GM12873 (cell line): ENCODE measurements around the gene FREM3.

Experiments
- TF ChIP-seq, protein P1 (sequence below): IDR thresholded peaks from 2 replicates; pipeline ENCODE4 v1.5.1; 2012; ENCODE audit warnings: low read depth, mild to moderate bottlenecking, moderate library complexity, low read length, control low read depth; ENCODE audit not compliant: insufficient read depth; ENCODE audit errors: missing control alignments

The FREM3 gene

GRCh38 chr4:143626134-143626911 is 74.2 kb downstream of the FREM3 start:
- TF ChIP-seq, protein P1, sequence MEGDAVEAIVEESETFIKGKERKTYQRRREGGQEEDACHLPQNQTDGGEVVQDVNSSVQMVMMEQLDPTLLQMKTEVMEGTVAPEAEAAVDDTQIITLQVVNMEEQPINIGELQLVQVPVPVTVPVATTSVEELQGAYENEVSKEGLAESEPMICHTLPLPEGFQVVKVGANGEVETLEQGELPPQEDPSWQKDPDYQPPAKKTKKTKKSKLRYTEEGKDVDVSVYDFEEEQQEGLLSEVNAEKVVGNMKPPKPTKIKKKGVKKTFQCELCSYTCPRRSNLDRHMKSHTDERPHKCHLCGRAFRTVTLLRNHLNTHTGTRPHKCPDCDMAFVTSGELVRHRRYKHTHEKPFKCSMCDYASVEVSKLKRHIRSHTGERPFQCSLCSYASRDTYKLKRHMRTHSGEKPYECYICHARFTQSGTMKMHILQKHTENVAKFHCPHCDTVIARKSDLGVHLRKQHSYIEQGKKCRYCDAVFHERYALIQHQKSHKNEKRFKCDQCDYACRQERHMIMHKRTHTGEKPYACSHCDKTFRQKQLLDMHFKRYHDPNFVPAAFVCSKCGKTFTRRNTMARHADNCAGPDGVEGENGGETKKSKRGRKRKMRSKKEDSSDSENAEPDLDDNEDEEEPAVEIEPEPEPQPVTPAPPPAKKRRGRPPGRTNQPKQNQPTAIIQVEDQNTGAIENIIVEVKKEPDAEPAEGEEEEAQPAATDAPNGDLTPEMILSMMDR, result no peak

DNA sequence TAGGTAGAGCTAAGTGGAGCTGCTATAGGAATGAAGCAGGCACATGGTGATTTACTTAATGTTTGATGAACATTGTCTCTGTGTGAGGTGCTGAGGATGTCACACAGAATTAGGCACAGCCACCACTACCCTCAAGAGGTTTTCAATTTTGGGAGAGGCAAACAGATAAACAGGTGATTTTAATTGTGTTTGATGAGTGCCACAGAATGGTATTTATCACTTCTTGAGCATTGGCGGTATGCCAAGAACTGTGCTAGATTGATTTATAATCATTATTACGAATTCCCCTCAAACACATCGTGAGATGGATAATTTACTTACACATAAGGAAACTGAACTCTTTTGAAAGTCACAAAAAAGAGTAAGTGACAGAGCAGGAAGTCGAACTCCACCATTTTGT is 74.8 kb downstream of the FREM3 start:
- TF ChIP-seq, protein P1, result no peak

GRCh38 chr4:143623896-143624295 is 76.6 kb downstream of the FREM3 start:
- TF ChIP-seq, protein P1, result no peak

GRCh38 chr4:143618811-143619210 is 81.7 kb downstream of the FREM3 start:
- TF ChIP-seq, protein P1, result no peak

- TF ChIP-seq, protein P1, result no peak
These were observed 82.3 kb downstream of the FREM3 start for GRCh38 chr4:143617994-143618679.

DNA sequence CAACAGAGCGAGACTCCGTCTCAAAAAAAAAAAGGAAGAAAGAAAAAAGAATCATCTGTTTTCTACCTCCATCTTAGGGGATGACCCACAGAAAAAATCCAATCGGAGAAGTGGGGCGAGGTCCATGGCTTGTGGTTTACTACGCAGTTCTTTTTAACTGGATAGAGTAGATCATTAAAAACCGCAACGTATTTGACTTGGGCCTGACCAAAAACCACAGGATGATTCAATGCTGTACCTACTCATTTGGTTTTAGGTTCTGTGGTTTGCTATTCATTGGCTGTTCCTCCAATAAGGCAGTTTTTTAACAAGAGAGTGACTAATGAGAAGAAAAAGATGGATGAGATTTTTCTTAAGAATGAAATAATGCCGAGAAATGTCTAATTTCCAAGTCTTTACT is 83.7 kb downstream of the FREM3 start:
- TF ChIP-seq, protein P1, result no peak

GRCh38 chr4:143609492-143609891 is 91.0 kb downstream of the FREM3 start:
- TF ChIP-seq, protein P1, result no peak
